K562 (cell line): ENCODE data around the gene KIAA1958. TPM values are rescaled to one million over a fixed set of nuclear protein-coding genes. Genes with fewer than 3 reads are reported as not detected.

Experiments
- BCOR ChIP-seq: fragments of 450-650 bp; IDR thresholded peaks from 2 replicates; pipeline ENCODE4 v1.6.1; 2016
- CBX3 ChIP-seq, 2 experiments: IDR thresholded peaks; 1 replicate in 1 of 2; 2 replicates in 1 of 2; pipeline ENCODE4 v1.6.1; 2012; ENCODE audit warnings: inconsistent platforms in 2 of 2, low read length in 2 of 2, borderline replicate concordance in 1 of 2, control low read depth in 1 of 2
- CTCF ChIP-seq, 3 experiments: IDR thresholded peaks in 2 of 3; conservative IDR thresholded peaks in 1 of 3; 2 replicates each; pipeline ENCODE4 v1.5.1; 2011 to 2012; ENCODE audit warnings: low read length in 3 of 3, mild to moderate bottlenecking in 3 of 3, control low read depth in 2 of 3, improper control_type of control experiment in 1 of 3, inconsistent platforms in 1 of 3, low read depth in 1 of 3, mixed read lengths in 1 of 3, moderate library complexity in 1 of 3; ENCODE audit not compliant: insufficient read depth in 2 of 3
- EP400 ChIP-seq: fragments of 450-650 bp; IDR thresholded peaks from 2 replicates; pipeline ENCODE4 v1.6.1; 2017; ENCODE audit warnings: antibody characterized with exemption, mild to moderate bottlenecking, moderate library complexity
- HBP1 ChIP-seq: fragments of 450-650 bp; formaldehyde crosslinking; IDR thresholded peaks from 2 replicates; pipeline ENCODE4 v1.4.0; 2022; ENCODE audit warnings: missing genetic modification characterization
- NKRF ChIP-seq: fragments of 450-650 bp; IDR thresholded peaks from 2 replicates; pipeline ENCODE4 v1.6.1; 2016; ENCODE audit warnings: borderline replicate concordance
- PHF20 ChIP-seq: fragments of 450-650 bp; IDR thresholded peaks from 2 replicates; pipeline ENCODE4 v1.6.1; 2018; ENCODE audit not compliant: partially characterized antibody
- PHTF2 ChIP-seq: fragments of 250-450 bp; sonication (Bioruptor Pico); IDR thresholded peaks from 2 replicates; pipeline ENCODE4 v1.5.0; 2021; ENCODE audit warnings: mild to moderate bottlenecking
- TCF3 ChIP-seq: sonication (generic); formaldehyde crosslinking; IDR thresholded peaks from 2 replicates; pipeline ENCODE4 v1.4.0; 2020; ENCODE audit warnings: mild to moderate bottlenecking, missing genetic modification reagents
- ZNF232 ChIP-seq: sonication (generic); formaldehyde crosslinking; IDR thresholded peaks from 2 replicates; pipeline ENCODE4 v1.8.0; 2022; ENCODE audit warnings: mild to moderate bottlenecking, missing genetic modification reagents
- ZNF253 ChIP-seq: fragments of 250-450 bp; sonication (Bioruptor Pico); conservative IDR thresholded peaks from 2 replicates; pipeline ENCODE4 v1.6.1; 2021; ENCODE audit warnings: mild to moderate bottlenecking
- polyA plus RNA-seq, 8 experiments: library from polyadenylated mRNA; depleted of rRNA in 4 of 8; stranded (reverse) in 5 of 8; unstranded in 3 of 8; fragments of >200 nt; fragmentation: Nextera tagmentation in 2 of 8; fragmentation: Illumina TruSeq in 1 of 8; extraction: Ambion mirVana in 2 of 8; extraction: Trizol in 1 of 8; gene quantifications; 2 replicates each; pipeline versions ENCODE4 v1.2.1 to v1.2.3, GENCODE V29; 2011 to 2014; ENCODE audit warnings: inconsistent platforms in 1 of 8, missing spikeins in 1 of 8
- total RNA-seq, 7 experiments: library from RNA; depleted of rRNA in 6 of 7; stranded (reverse); fragments of >200 nt in 6 of 7; fragmentation: Illumina TruSeq in 2 of 7; extraction: Trizol in 2 of 7; gene quantifications; 2 replicates each; pipeline versions ENCODE4 v1.2.1 to v1.2.3, GENCODE V29; 2011 to 2021; ENCODE audit warnings: low replicate concordance in 1 of 7
- TF ChIP-seq, protein P1 (sequence below): fragments of 450-650 bp; IDR thresholded peaks from 2 replicates; pipeline ENCODE4 v1.6.1; 2014; ENCODE audit warnings: low read depth, mild to moderate bottlenecking, moderate library complexity, borderline replicate concordance
- TF ChIP-seq, protein P2 (sequence below): fragments of 250-450 bp; sonication (Bioruptor Pico); IDR thresholded peaks from 2 replicates; pipeline ENCODE4 v1.5.0; 2021; ENCODE audit warnings: mild to moderate bottlenecking, moderate library complexity
- TF ChIP-seq, protein P3 (sequence below), 2 experiments: fragments of 450-650 bp; conservative IDR thresholded peaks; 2 replicates each; pipeline ENCODE4 v1.6.1; 2017; ENCODE audit warnings: mild to moderate bottlenecking in 2 of 2, moderate library complexity in 2 of 2

The KIAA1958 gene
- total and polyA plus RNA-seq, 9 of the 15 experiments (the other 6 are each of a cell fraction or from before 2014, with no cell fraction given), result 1.1 to 16.0 (median 10.1) TPM

- TF ChIP-seq HBP1 (CRISPR knock-in tag) (0 out of 2 replicates have a peak, but pooled peaks have one; percentile 25), CTCF (IDR thresholded peaks at IDR 0.05 in 2 of 3, conservative IDR thresholded peaks at IDR 0.05 in 1 of 3; ENCODE audit: insufficient read depth in 2 of 3, low read depth in 1 of 3, low read length in 3 of 3) (0 out of 6 replicates have a peak, but pooled peaks of 1 of the 3 experiments have one; percentile 4), PHTF2 (no peak), ZNF232 (CRISPR knock-in tag) (peak; percentile 97), TCF3 (CRISPR knock-in tag) (peak; percentile 52), ZNF253 (CRISPR knock-in tag) (no peak), CBX3 (IDR thresholded peaks at IDR 0.05; ENCODE audit: borderline replicate concordance in 1 of 2, low read length in 2 of 2) (peak in 1 of 2 experiments; percentile 94; a peak in 1 of 3 replicates), PHF20 (peak; percentile 92), NKRF (peak; percentile 86), EP400 (peak; percentile 93), BCOR (0 out of 2 replicates have a peak, but pooled peaks have one; percentile 44)
- TF ChIP-seq, protein P1, sequence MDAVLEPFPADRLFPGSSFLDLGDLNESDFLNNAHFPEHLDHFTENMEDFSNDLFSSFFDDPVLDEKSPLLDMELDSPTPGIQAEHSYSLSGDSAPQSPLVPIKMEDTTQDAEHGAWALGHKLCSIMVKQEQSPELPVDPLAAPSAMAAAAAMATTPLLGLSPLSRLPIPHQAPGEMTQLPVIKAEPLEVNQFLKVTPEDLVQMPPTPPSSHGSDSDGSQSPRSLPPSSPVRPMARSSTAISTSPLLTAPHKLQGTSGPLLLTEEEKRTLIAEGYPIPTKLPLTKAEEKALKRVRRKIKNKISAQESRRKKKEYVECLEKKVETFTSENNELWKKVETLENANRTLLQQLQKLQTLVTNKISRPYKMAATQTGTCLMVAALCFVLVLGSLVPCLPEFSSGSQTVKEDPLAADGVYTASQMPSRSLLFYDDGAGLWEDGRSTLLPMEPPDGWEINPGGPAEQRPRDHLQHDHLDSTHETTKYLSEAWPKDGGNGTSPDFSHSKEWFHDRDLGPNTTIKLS, result peak; percentile 81
- TF ChIP-seq, protein P2, sequence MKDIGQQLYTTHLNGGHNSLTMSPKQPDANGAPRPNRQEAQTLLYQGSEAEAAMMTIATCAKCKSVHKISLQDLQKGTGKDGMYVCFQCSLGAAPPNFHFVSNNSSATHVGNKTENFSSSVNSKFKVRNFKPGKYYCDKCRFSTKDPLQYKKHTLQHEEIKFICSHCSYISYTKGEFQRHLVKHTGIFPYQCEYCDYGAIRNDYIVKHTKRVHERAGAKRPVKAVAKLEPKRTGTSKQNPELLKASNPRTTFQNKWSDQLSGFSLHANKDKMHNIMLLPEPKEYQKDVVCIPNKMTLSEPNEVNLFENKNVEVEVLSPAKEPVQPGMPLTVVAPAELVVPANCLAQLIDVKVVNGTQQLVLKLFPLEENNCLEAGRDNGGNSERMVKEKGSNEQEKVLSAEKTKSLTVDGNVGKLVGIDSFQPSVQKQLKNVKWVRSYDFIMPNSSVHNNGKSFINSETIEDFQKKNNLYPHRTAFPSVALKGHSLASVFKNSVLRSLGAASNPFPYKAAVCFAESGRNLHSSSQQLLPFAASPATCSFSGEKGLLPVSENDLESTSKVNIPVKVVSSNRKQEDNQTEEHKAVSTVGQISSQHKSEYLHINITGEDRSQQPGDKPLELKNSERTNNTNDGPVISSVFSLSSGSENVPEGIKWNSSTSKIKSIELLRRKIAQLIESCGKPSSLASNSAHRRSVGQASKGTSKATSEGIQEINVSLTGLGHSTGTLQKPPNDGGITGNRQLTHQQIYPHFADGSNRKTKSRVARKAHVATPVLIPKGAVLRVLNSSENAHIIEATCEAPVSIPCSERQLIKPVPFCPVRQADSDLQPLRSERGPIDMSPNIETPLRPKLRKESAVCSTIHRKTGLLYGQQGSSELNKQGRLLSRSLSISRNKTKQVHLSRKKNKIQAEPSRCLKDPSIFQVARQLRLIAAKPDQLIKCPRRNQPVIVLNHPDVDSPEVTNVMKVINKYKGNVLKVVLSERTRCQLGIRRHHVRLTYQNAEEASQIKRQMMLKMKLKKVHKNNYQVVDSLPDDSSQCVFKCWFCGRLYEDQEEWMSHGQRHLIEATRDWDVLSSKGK (CRISPR knock-in tag), result no peak
- TF ChIP-seq, protein P3, sequence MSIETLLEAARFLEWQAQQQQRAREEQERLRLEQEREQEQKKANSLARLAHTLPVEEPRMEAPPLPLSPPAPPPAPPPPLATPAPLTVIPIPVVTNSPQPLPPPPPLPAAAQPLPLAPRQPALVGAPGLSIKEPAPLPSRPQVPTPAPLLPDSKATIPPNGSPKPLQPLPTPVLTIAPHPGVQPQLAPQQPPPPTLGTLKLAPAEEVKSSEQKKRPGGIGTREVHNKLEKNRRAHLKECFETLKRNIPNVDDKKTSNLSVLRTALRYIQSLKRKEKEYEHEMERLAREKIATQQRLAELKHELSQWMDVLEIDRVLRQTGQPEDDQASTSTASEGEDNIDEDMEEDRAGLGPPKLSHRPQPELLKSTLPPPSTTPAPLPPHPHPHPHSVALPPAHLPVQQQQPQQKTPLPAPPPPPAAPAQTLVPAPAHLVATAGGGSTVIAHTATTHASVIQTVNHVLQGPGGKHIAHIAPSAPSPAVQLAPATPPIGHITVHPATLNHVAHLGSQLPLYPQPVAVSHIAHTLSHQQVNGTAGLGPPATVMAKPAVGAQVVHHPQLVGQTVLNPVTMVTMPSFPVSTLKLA (conservative IDR thresholded peaks at IDR 0.05), result peak; percentile 64 to 87; a peak in 3 of 4 replicates
Measured at GRCh38 chr9:112486221-112487007, at the start of gene KIAA1958 (continued).
